NCI-H2107 treated with DMSO at 0.1 percent for 48 hours (cell line): ENCODE data around the gene BCAS3.

ENCODE experiments used
- DNase-seq: peaks from one replicate; lab custom pipeline; 2025; ENCODE audit not compliant: unreplicated experiment; lab: John Stamatoyannopoulos, UW

The BCAS3 gene

GRCh38 chr17:61179380-61179806 lies 501.7 kb downstream of the BCAS3 start:
- no peak for DNase-seq

- no peak for DNase-seq
Observed at GRCh38 chr17:61183793-61184192, 506.1 kb downstream of the BCAS3 start.

GRCh38 chr17:61185385-61185784 lies 507.7 kb downstream of the BCAS3 start:
- no peak for DNase-seq

GRCh38 chr17:61187038-61187437 lies 509.4 kb downstream of the BCAS3 start:
- no peak for DNase-seq

- no peak for DNase-seq
Observed at GRCh38 chr17:61188081-61188480, 510.4 kb downstream of the BCAS3 start.

- DNase-seq = no peak
Observed at GRCh38 chr17:61189968-61190367, 512.3 kb downstream of the BCAS3 start.

GRCh38 chr17:61196302-61196704 lies 518.7 kb downstream of the BCAS3 start:
- DNase-seq = no peak

- no peak for DNase-seq
Observed at GRCh38 chr17:61196799-61197198, 519.1 kb downstream of the BCAS3 start.

GRCh38 chr17:61199431-61200338 lies 522.0 kb downstream of the BCAS3 start:
- no peak for DNase-seq

- DNase-seq = no peak
Observed at GRCh38 chr17:61200339-61200715, 522.7 kb downstream of the BCAS3 start.

GRCh38 chr17:61201211-61201610 lies 523.6 kb downstream of the BCAS3 start:
- no peak for DNase-seq

GRCh38 chr17:61202564-61202963 lies 524.9 kb downstream of the BCAS3 start:
- no peak for DNase-seq

- no peak for DNase-seq
Observed at GRCh38 chr17:61203671-61204131, 526.0 kb downstream of the BCAS3 start.

- no peak for DNase-seq
Observed at GRCh38 chr17:61204456-61204855, 526.8 kb downstream of the BCAS3 start.

GRCh38 chr17:61205401-61205800 lies 527.8 kb downstream of the BCAS3 start:
- no peak for DNase-seq

- no peak for DNase-seq
Observed at GRCh38 chr17:61205931-61206330, 528.3 kb downstream of the BCAS3 start.

- no peak for DNase-seq
Observed at GRCh38 chr17:61206922-61207321, 529.3 kb downstream of the BCAS3 start.

GRCh38 chr17:61208301-61209105 lies 530.9 kb downstream of the BCAS3 start:
- DNase-seq = no peak

- DNase-seq = no peak
Observed at GRCh38 chr17:61209106-61209439, 531.4 kb downstream of the BCAS3 start.

GRCh38 chr17:61209525-61209924 lies 531.9 kb downstream of the BCAS3 start:
- DNase-seq = no peak

GRCh38 chr17:61211236-61211635 lies 533.6 kb downstream of the BCAS3 start:
- no peak for DNase-seq

- no peak for DNase-seq
Observed at GRCh38 chr17:61212655-61213054, 535.0 kb downstream of the BCAS3 start.
